ENCODE results near the gene SLC2A4.

SLC2A4 gene

GRCh38 chr17:7248796-7249195 is 32.7 kb upstream of the SLC2A4 start:
- DNase-seq (ENCODE audit: low spot score) = no peak

- no peak for DNase-seq (ENCODE audit: low spot score)
These were observed 32.3 kb upstream of the SLC2A4 start for GRCh38 chr17:7249214-7249613.

- no peak for DNase-seq (ENCODE audit: low spot score)
These were observed 31.7 kb upstream of the SLC2A4 start for GRCh38 chr17:7249830-7250229.

GRCh38 chr17:7250695-7251627 is 30.6 kb upstream of the SLC2A4 start:
- DNase-seq (ENCODE audit: low spot score) = no peak

GRCh38 chr17:7251661-7252175 is 29.8 kb upstream of the SLC2A4 start, which contains the start of gene CTDNEP1:
TSS of gene CTDNEP1 (minus strand) at chr17:7251734. CDS start at chr17:7251296, 438 bp downstream.
- peak; percentile 96 for DNase-seq (ENCODE audit: low spot score)

GRCh38 chr17:7252176-7253043 is 29.1 kb upstream of the SLC2A4 start, which contains the start of gene ELP5:
TSS of gene ELP5 (plus strand) at chr17:7252215. CDS start at chr17:7252551, 336 bp downstream.
- peak; percentile 92 for DNase-seq (ENCODE audit: low spot score)

GRCh38 chr17:7253082-7253481 is 28.4 kb upstream of the SLC2A4 start:
- no peak for DNase-seq (ENCODE audit: low spot score)

GRCh38 chr17:7254511-7254910 is 27.0 kb upstream of the SLC2A4 start:
- no peak for DNase-seq (ENCODE audit: low spot score)

GRCh38 chr17:7256766-7257456 is 24.6 kb upstream of the SLC2A4 start:
- no peak for DNase-seq (ENCODE audit: low spot score)

GRCh38 chr17:7258731-7259554 is 22.6 kb upstream of the SLC2A4 start:
- DNase-seq (ENCODE audit: low spot score) = no peak

- DNase-seq (ENCODE audit: low spot score) = no peak
These were observed 22.0 kb upstream of the SLC2A4 start for GRCh38 chr17:7259555-7259889.

- DNase-seq (ENCODE audit: low spot score) = no peak
These were observed 21.4 kb upstream of the SLC2A4 start for GRCh38 chr17:7260151-7260550.

- peak; percentile 62 for DNase-seq (ENCODE audit: low spot score)
These were observed 20.7 kb upstream of the SLC2A4 start for GRCh38 chr17:7260651-7261378.

GRCh38 chr17:7261379-7262191 is 19.9 kb upstream of the SLC2A4 start:
- peak; percentile 41 for DNase-seq (ENCODE audit: low spot score)

GRCh38 chr17:7262192-7262934 is 19.2 kb upstream of the SLC2A4 start, which contains the start of gene CLDN7:
TSS of gene CLDN7 (minus strand) at chr17:7262478. CDS start at chr17:7262043, 435 bp downstream.
- DNase-seq (ENCODE audit: low spot score) = no peak

- DNase-seq (ENCODE audit: low spot score) = no peak
These were observed 18.4 kb upstream of the SLC2A4 start for GRCh38 chr17:7262935-7263800.

- DNase-seq (ENCODE audit: low spot score) = no peak
These were observed 17.8 kb upstream of the SLC2A4 start for GRCh38 chr17:7263801-7264078.

- no peak for DNase-seq (ENCODE audit: low spot score)
These were observed 14.7 kb upstream of the SLC2A4 start for GRCh38 chr17:7266784-7267183.

Measured in AG20443 (cell line).